ENCODE measurements around the gene MS4A5. TPM values are rescaled to one million over a fixed set of nuclear protein-coding genes. Genes with fewer than 3 reads are reported as not detected.
"Not testable (repeated sequence)": the region's sequence is repeated elsewhere in the genome, so short reads cannot be mapped to it uniquely, and the experiment has no call there.

Gene MS4A5
- total RNA-seq, 2 donors from 2014 or later: not detected

DNA sequence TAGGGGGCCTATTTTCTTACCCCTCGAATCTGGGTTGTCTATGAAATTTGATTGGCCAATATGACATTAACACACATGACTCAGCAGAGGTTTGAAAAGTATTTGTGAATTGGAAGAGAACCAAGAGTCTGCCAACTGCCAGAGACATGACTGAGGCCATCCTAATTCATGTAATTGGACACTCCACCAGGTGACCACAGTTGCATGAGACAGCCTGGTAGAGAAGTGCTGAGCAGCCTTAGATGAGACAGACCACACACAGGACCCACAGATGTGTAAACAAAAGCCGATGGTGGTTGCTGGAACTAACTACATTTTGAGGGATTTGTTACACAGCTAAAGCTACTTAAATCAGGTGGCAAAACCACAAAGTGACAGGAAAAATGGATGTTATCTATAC, 855 bp upstream of the MS4A5 start:
- Histone ChIP-seq H3K27ac (no peak overlapping the region), H3K4me3 (no peak overlapping the region), H3K27me3 (no peaks in the 10 kb centered on the region), H3K9me3 (no peaks in the 10 kb centered on the region), H3K36me3 (replicated peaks in 1 of 2; ENCODE audit: insufficient read depth in 1 of 2, low read depth in 2 of 2) (no peaks in the 10 kb centered on the region), H3K4me1 (peaks cover 11% of the 10 kb centered on the region)
- ATAC-seq (no peak), DNase-seq (no peak)
- TF ChIP-seq POLR2A (IDR thresholded peaks at IDR 0.05): no peak
- intact Hi-C loops (cut with DNase I): no loop called here
- 28 to 46% methylated on average over 2 of the region's 2 CpGs for WGBS, 2 donors

DNA sequence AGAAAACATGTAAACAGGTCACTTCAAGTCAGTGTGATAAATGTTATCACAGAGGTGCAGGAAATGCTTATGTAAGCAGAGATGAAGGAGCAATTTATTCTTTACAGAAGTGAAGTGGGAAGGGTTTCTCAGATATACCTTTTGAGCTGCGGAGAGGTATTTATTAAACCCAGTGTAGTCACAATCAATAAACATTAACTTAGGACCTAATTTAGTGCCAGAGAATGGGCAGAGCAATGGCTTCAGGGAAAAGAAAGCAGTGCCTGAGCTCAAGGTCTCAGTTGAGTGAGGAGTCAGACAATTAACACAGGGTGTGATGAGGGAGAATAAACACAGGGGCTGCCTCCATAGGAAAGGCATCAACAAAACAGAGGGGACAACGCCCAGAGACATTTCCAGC, 1.9 kb downstream of the MS4A5 start:
- DNase-seq (no peak), ATAC-seq (no peak)
- no peaks in the 10 kb centered on the region for H3K27me3 ChIP-seq
- TF ChIP-seq, protein P1, sequence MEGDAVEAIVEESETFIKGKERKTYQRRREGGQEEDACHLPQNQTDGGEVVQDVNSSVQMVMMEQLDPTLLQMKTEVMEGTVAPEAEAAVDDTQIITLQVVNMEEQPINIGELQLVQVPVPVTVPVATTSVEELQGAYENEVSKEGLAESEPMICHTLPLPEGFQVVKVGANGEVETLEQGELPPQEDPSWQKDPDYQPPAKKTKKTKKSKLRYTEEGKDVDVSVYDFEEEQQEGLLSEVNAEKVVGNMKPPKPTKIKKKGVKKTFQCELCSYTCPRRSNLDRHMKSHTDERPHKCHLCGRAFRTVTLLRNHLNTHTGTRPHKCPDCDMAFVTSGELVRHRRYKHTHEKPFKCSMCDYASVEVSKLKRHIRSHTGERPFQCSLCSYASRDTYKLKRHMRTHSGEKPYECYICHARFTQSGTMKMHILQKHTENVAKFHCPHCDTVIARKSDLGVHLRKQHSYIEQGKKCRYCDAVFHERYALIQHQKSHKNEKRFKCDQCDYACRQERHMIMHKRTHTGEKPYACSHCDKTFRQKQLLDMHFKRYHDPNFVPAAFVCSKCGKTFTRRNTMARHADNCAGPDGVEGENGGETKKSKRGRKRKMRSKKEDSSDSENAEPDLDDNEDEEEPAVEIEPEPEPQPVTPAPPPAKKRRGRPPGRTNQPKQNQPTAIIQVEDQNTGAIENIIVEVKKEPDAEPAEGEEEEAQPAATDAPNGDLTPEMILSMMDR (IDR thresholded peaks at IDR 0.05): no peak
- no peak for TF ChIP-seq POLR2A (IDR thresholded peaks at IDR 0.05)
- H3K9me3 ChIP-seq: no peaks in the 10 kb centered on the region
- H3K27ac ChIP-seq: no peak overlapping the region
- H3K36me3 ChIP-seq (replicated peaks in 1 of 2; ENCODE audit: insufficient read depth in 1 of 2, low read depth in 2 of 2): no peaks in the 10 kb centered on the region
- no peak overlapping the region for H3K4me3 ChIP-seq
- 36 to 38% methylated on average over 2 of the region's 2 CpGs for WGBS, 2 donors
- intact Hi-C loops (cut with DNase I): no loop called here
- H3K4me1 ChIP-seq: peaks cover 11% of the 10 kb centered on the region

DNA sequence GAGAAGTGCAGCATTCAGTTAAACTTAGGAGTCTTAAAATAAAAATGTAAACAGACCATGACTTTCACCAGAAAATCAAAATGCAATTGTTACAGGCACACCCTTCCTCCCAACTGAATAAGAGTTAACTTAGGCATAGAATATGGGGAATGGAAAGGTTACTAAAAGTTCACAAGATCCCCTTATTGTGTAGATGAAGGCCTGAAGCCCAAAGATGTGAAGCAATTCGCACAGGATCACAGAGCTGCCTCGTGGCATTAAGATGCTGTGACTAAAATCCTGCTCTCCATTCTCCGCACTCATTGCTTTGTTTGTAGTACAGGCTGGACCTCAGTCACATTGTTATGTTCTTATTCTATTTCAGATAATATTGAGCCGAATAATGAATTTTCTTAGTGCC, 4.0 kb downstream of the MS4A5 start:
- no peak for ATAC-seq
- peaks cover 11% of the 10 kb centered on the region for H3K4me1 ChIP-seq
- no peak overlapping the region for H3K4me3 ChIP-seq
- no peak overlapping the region for H3K27ac ChIP-seq
- no peaks in the 10 kb centered on the region for H3K36me3 ChIP-seq (replicated peaks in 1 of 2; ENCODE audit: insufficient read depth in 1 of 2, low read depth in 2 of 2)
- 79 to 80% methylated on average over 4 of the region's 4 CpGs for WGBS, 2 donors
- DNase-seq: no peak
- TF ChIP-seq, protein P1 (IDR thresholded peaks at IDR 0.05): no peak
- no peaks in the 10 kb centered on the region for H3K27me3 ChIP-seq
- no peaks in the 10 kb centered on the region for H3K9me3 ChIP-seq
- intact Hi-C loops (cut with DNase I): no loop called here

DNA sequence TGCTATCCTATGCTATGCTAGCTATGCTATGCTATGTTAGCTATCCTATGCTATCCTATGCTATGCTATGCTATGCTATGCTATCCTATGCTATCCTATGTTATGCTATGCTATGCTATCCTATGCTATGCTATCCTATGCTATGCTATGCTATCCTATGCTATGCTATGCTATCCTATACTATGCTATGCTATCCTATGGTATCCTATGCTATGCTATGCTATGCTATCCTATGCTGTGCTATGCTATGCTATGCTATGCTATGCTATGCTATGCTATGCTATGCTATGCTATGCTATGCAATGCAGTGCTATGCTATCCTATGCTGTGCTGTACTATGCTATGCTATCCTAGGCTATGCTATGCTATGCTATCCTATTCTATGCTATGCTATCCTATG, 17.7 kb downstream of the MS4A5 start:
- no peak overlapping the region for H3K4me3 ChIP-seq
- no peak for DNase-seq

DNA sequence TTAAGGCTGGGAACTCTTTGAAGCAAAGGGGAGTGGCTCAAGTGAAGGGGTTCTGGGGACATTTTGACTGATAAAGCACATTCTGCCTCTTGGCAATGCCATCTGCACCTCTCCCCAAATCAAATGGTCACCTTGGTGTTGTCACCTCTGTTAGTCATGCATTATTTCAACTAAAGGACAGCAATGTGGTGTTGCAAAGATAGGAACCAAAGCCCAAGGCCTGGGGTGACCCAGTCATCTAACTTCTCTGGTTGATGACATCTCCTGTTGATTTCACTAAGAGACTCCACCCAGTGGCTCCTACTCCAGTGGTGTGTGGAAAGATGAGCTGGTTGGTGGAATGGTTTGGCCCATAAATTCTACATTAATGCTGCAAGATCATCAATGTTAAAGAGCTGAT, 18.5 kb downstream of the MS4A5 start:
- intact Hi-C loops (cut with DNase I): no loop called here
- no peaks in the 10 kb centered on the region for H3K4me1 ChIP-seq
- H3K27ac ChIP-seq: no peak overlapping the region
- H3K9me3 ChIP-seq: no peaks in the 10 kb centered on the region
- DNase-seq: no peak
- TF ChIP-seq, protein P1 (IDR thresholded peaks at IDR 0.05): no peak
- no peak for TF ChIP-seq POLR2A (IDR thresholded peaks at IDR 0.05)
- ATAC-seq: no peak
- no peaks in the 10 kb centered on the region for H3K36me3 ChIP-seq (replicated peaks in 1 of 2; ENCODE audit: insufficient read depth in 1 of 2, low read depth in 2 of 2)
- H3K27me3 ChIP-seq: no peaks in the 10 kb centered on the region
- no peak overlapping the region for H3K4me3 ChIP-seq

More for the DNA sequence above, 17.7 kb downstream of the MS4A5 start:
- TF ChIP-seq, protein P1 (IDR thresholded peaks at IDR 0.05): no peak
- TF ChIP-seq POLR2A (IDR thresholded peaks at IDR 0.05): no peak
- ATAC-seq: no peak
- Histone ChIP-seq H3K36me3 (replicated peaks in 1 of 2; ENCODE audit: insufficient read depth in 1 of 2, low read depth in 2 of 2) (no peaks in the 10 kb centered on the region), H3K4me1 (no peaks in the 10 kb centered on the region), H3K9me3 (no peaks in the 10 kb centered on the region), H3K27me3 (no peaks in the 10 kb centered on the region), H3K27ac (no peak overlapping the region)
- intact Hi-C loops (cut with DNase I): no loop called here

DNA sequence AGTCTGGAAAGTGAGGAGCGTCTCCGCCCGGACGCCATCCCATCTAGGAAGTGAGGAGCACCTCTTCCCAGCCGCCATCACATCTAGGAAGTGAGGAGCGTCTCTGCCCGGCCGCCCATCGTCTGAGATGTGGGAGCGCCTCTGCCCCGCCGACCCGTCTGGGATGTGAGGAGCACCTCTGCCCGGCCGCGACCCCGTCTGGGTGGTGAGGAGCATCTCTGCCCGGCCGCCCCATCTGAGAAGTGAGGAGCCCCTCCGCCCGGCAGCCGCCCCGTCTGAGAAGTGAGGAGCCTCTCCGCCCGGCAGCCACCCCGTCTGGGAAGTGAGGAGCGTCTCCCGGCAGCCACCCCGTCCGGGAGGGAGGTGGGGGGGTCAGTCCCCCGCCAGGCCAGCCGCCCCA, 21.8 kb downstream of the MS4A5 start:
- H3K27me3 ChIP-seq; H3K4me3 ChIP-seq; H3K27ac ChIP-seq; DNase-seq; ATAC-seq; H3K4me1 ChIP-seq; H3K36me3 ChIP-seq (replicated peaks in 1 of 2; ENCODE audit: insufficient read depth in 1 of 2, low read depth in 2 of 2); intact Hi-C loops (cut with DNase I); H3K9me3 ChIP-seq: not testable (repeated sequence)
- WGBS, 2 donors: 80 to 89% methylated on average over 1 to 14 of the region's 32 CpGs
